ENCODE data around the gene LZTS2.
A peak's percentile ranks its signal among the peaks of the same experiment; 100 is the strongest.
"Not testable (repeated sequence)": the region's sequence is repeated elsewhere in the genome, so short reads cannot be mapped to it uniquely, and the experiment has no call there.

The LZTS2 gene

GRCh38 chr10:101034404-101034803 lies 34.8 kb downstream of the LZTS2 start:
- DNase-seq: not testable (repeated sequence)

- no peak for DNase-seq
Measured at GRCh38 chr10:101035314-101035713, 35.7 kb downstream of the LZTS2 start.

GRCh38 chr10:101035916-101036702 lies 36.5 kb downstream of the LZTS2 start:
- DNase-seq: no peak

GRCh38 chr10:101036726-101037125 lies 37.1 kb downstream of the LZTS2 start:
- DNase-seq: no peak

- DNase-seq: no peak
Measured at GRCh38 chr10:101038484-101038883, 38.9 kb downstream of the LZTS2 start.

GRCh38 chr10:101040061-101040460 lies 40.5 kb downstream of the LZTS2 start:
- no peak for DNase-seq

GRCh38 chr10:101040851-101041250 lies 41.2 kb downstream of the LZTS2 start:
- no peak for DNase-seq

GRCh38 chr10:101041252-101041761 lies 41.7 kb downstream of the LZTS2 start:
- peak; percentile 9 for DNase-seq

GRCh38 chr10:101042118-101042517 lies 42.5 kb downstream of the LZTS2 start:
- no peak for DNase-seq

GRCh38 chr10:101042667-101043362 lies 43.2 kb downstream of the LZTS2 start:
- peak; percentile 7 for DNase-seq

GRCh38 chr10:101043363-101043707 lies 43.7 kb downstream of the LZTS2 start:
- DNase-seq: no peak

- no peak for DNase-seq
Measured at GRCh38 chr10:101044117-101044516, 44.5 kb downstream of the LZTS2 start.

GRCh38 chr10:101046332-101047238 lies 47.0 kb downstream of the LZTS2 start:
- DNase-seq: no peak

- no peak for DNase-seq
Measured at GRCh38 chr10:101047268-101047667, 47.7 kb downstream of the LZTS2 start.

GRCh38 chr10:101047961-101048892 lies 48.6 kb downstream of the LZTS2 start:
- DNase-seq: no peak

- DNase-seq: no peak
Measured at GRCh38 chr10:101050208-101051069, 50.8 kb downstream of the LZTS2 start.

- no peak for DNase-seq
Measured at GRCh38 chr10:101052285-101052684, 52.7 kb downstream of the LZTS2 start.

- DNase-seq: no peak
Measured at GRCh38 chr10:101053516-101053915, 53.9 kb downstream of the LZTS2 start.

GRCh38 chr10:101054351-101054750 lies 54.7 kb downstream of the LZTS2 start:
- DNase-seq: no peak

- no peak for DNase-seq
Measured at GRCh38 chr10:101054876-101055275, 55.3 kb downstream of the LZTS2 start.

- DNase-seq: no peak
Measured at GRCh38 chr10:101055411-101055810, 55.8 kb downstream of the LZTS2 start.
